Frontal cortex (tissue), 4 donors: Measurements from ENCODE around the gene SLC4A3. TPM values are rescaled to one million over a fixed set of nuclear protein-coding genes. Genes with fewer than 3 reads are reported as not detected.
"Not testable (repeated sequence)": the region's sequence is repeated elsewhere in the genome, so short reads cannot be mapped to it uniquely, and the experiment has no call there.

ENCODE experiments used
- DNase-seq, 2 donors: peaks; one replicate each; pipeline ENCODE4 v3.0.0; 2012; ENCODE audit warnings: low spot score in 2 of 2
- FAIRE-seq: peaks from 2 replicates; lab custom pipeline; 2012; peaks lifted over from hg19 to GRCh38; lab: Jason Lieb, UNC
- total RNA-seq: library from RNA; depleted of rRNA; stranded (reverse); fragments of >200 nt; gene quantifications from one replicate; pipeline ENCODE4 v1.2.3, GENCODE V29; 2014
- donor health status: control.
- donor health status: control.
- donor health status: control.

SLC4A3 gene
- total RNA-seq, 1 donor from 2014 or later: 31.8 TPM

DNA sequence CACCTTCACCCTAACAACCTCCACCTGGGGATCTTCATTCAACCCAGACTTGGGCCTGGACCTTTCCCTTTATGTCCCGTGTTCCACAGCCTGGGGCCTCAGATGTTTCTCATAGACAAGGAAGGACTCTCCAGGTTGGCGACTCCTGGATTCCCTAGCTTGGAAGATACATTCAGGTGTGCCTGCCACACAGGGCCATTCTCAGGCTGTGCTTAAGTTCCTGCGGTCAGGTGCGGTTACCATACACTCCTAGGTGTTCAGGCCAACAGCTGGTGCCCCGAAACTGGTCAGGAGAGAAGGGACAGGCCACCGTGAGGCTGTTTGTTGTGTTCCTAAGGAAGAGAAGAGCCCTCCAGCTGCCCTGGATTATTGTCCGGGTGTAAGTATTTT, 15.6 kb downstream of the SLC4A3 start:
- DNase-seq (no peak), FAIRE-seq (no peak)

DNA sequence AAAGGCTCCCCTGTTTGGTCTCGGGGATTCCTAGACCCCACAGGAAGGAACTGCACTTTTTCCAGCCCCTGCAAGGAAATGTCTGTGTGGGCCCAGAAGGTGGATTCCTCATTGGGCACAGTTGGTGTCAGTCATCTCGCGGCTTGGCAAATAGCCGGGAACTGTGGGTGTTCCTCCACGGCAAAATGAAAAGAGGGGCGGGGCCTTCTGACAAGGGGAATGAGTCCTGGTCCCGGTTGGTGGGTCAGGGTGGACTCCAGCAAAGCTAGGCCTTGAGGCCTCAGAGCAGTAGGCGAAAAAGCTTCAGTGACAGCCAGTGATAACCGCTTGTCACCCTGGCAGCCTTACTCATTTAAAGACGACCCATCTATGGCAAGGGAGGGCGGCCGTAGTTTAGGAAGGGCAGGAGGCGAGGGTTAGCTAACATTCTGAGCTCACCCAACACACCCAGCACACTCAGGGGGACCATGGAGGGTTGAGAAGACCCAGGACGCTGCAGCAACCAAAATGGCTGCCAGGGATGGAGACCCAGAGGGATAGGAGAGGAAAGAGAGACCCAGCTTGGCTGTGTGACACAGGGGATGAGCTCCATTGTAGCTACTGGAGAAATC, 16.5 kb downstream of the SLC4A3 start:
- DNase-seq: no peak
- no peak for FAIRE-seq

- no peak for FAIRE-seq
- no peak for DNase-seq
These were observed 17.5 kb downstream of the SLC4A3 start for GRCh38 chr2:219644801-219645480.

- no peak for DNase-seq
- no peak for FAIRE-seq
These were observed 18.4 kb downstream of the SLC4A3 start for GRCh38 chr2:219645631-219646527.

- FAIRE-seq (no peak), DNase-seq (no peak)
These were observed 20.7 kb downstream of the SLC4A3 start for GRCh38 chr2:219648176-219648575.

DNA sequence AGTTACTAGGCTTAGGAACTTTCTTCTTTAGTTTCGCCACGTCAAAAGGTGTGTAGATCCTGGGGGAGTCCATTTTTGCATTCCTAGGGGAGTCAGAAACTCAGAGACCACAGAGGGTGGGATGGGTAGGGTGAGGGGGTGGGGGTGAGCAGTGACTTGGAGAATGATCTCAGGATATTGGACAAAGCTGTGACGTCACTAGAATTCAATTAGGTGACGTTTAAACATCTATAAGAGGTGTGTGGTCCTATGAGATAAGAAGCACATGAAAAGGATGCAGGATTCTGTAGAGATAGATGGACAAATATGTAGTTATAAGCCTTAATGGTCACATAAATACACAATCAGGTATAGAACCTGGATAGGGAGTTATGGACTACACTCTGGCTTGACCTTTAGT, 21.5 kb downstream of the SLC4A3 start:
- FAIRE-seq (no peak), DNase-seq (no peak)

DNA sequence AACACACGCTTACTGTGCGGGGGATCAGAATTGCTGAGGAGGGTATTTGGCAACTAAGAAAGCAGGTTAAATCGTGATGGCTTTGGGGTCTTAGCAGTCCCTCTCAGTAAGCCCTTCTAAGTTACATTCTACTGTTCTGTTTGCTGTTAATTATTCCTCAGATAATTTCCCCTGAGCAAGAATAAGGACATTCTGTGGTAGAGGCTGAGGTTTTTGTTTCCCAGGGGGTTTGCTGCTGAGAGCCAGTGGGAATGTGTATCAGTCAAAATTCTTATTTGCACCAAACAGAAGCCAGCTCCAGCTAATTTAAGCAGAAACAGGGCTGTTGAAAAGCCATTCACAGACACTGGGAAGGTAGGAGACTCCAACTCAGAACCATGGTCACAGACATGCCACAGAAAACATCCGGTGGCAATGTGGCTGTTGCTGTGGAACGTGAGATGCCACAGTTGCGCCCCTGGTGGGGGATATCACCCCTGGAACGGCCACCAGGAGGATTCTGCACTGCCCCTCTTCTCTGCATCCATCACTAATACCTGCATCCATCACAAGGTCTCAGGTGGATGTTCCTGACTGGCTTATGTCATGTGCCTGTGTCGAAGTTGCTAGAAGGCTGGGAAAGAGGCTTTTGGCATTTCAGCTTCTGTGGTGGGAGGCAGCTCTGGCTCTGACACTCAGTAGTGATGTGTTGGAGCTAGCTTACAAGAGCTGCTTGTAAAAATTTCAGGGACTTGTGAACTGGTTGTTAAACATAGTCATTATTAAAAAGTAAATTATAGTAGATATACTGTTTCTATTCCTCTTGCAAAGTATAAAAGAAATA, 23.2 kb downstream of the SLC4A3 start:
- FAIRE-seq: no peak

GRCh38 chr2:219651656-219652055, 24.2 kb downstream of the SLC4A3 start:
- not testable (repeated sequence) for FAIRE-seq, DNase-seq

More for the DNA sequence above, 23.2 kb downstream of the SLC4A3 start:
- DNase-seq: no peak

DNA sequence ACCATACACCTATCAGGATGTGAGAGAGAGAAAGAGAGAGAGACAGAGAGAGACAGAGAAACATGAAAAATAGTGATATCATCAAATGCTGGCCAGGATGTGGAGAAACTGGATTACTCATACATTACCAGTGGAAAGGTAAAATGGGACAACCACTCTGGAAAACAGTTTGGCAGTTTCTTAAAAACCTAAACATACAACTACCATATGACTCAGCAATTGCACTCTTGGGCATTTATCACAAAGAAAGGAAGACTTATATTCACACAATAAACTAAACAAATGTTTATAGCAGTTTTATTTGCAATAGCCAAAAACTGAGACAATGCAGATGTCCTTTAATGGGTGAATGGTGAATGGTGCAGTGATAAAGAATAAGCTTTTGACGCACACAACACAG, 29.1 kb downstream of the SLC4A3 start:
- FAIRE-seq: no peak
- no peak for DNase-seq

DNA sequence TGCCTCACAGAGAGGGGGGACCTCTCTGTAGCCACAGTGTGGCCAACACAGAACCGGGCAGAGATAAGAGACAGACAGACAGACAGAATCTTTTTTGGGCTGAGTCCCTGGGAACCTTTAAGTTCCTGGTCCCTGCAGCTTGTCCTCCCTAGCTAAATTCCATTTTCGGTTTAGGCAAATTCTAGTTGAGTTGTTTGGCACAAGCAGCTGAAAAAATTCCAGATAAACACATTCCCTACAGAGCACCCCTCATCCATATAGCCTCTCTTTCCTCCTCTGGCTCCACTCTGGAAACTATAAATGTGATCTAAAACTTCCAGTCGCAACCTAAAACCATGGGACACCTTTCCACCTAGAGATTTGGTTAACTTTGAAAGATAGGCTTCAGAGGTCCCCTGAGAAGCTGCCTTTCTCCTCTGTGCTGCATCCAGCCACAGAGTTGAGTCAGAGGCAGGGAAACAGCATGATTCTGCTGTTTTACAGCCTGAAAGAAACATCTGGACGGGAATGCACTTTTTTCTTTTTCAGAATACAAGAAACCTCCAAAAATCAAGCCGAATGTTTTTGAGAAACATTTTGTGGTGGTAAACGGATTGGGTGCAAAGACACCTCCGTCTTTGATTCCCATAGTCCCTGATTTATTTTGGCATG, 30.9 kb downstream of the SLC4A3 start:
- FAIRE-seq (no peak), DNase-seq (no peak)

DNA sequence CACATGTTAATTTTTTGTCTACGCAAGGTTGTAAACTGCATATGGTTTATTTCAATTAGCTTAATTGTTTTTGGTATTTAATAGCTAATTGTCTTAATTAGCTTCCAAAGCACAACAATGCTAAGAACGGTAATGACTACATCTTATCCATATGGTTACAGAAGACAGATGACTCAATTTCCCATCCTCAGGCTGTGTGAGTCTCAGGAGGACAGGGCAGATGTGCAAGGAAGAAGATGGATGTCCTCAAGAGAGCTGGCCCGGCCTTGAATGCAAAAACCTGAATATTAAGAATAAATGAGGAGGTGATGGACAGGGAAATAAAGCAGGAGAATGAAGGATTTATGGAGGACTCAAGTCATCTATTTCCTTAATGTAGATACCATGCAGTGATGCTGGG, 31.4 kb downstream of the SLC4A3 start:
- FAIRE-seq: no peak
- DNase-seq: no peak

DNA sequence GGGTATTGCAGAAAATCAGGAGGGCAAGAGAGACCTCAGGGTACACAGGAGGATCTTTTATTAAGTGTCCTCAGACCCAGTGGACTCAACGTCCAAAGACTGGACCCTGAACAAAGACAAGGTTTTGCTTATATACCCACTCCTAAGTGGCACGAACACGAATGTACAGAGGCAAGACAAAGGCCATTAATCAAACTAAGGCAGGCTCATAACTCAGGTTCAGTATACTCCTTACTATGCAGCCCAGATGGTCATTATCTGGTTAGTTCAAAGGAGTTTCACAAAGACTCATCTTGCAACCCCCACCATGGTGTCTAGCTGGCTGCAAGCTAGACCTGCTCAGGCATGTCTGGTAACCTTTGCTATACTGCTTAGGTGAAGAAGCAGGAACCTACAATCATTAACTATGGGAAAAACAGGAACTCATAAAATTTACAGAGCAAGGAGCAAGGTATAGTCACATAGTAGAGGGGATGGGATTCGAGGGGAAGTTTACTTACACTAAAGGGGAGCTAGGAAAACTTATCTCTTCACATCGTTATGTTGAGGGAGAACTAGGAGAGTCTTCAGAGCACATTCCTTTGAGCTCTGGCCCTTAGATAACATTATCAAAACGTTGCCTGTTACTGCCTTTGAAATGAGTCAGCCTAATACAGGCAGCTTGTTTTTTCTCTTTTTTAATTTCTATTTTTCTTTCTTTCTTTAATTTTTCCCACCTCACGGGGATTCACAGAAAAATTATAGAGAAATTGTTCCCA, 33.9 kb downstream of the SLC4A3 start:
- FAIRE-seq (no peak), DNase-seq (no peak)

DNA sequence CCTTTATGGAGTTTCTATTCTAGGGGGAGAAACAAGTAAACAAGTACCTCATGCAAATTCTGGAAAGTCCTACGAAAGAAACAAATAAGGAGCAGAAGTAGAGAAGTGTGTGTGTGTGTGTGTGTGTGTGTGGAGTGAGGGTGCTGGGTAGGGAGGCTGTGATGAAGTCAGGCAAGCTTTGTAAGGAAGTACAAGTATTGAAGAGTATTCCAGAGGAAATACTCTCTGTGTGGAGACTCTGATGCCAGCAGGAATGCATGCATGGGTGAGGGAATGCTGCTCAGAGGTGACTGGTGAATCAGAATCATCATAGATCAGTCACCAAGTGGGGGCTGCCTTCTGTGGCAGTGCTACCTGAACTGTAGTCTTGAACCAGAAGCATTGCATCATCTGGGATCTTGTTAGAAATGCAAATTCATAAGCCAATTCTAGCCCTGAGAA, 34.5 kb downstream of the SLC4A3 start:
- no peak for FAIRE-seq
- no peak for DNase-seq

DNA sequence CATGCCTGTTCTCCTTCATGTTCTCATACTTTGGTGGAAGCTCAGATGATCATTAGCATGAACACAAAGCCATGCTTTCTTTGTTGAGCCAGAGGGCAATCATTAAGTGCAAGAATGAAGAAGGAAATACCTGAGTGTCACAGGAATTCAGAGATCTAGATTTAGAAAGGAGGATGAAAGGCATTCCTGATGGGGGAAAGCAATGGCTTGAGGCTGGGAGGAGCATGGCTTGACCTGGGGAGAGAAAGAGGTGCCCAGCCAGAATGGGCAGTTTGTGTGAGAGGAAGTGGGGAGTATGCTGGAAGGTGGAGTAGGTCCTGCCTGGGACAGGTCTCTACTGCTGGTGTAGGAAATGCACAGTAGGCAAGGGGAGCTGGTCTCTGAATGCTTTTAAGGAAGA, 35.1 kb downstream of the SLC4A3 start:
- DNase-seq (no peak), FAIRE-seq (no peak)

DNA sequence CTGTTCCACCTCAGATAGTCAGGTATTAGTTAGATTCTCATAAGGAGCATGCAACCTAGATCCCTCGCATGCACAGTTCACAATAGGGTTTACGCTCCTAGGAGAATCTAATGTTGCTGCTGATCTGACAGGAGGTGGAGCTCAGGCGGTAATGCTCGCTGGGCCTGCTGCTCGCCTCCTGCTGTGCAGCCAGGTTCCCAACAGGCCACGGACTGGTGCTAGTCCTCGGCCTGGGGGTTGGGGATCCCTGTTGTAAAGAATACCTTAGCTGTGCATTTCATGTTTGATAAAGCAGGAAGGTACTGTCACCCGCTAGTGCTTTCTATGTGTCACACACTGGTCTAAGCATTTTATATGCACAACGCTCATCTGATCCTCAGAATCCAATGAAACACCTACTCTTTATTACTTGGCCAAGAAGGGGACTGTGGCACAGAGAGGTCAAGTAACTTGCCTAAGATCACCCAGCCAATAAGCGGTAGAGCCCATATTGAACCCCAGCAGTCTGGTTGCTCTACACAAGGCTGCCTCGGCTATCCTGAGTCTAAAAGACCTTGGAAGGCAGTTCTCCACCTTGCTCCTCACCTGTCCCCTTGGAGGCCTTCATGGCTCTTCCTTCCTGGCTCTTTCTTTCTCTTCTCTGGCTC, 35.8 kb downstream of the SLC4A3 start:
- FAIRE-seq (no peak), DNase-seq (no peak)

DNA sequence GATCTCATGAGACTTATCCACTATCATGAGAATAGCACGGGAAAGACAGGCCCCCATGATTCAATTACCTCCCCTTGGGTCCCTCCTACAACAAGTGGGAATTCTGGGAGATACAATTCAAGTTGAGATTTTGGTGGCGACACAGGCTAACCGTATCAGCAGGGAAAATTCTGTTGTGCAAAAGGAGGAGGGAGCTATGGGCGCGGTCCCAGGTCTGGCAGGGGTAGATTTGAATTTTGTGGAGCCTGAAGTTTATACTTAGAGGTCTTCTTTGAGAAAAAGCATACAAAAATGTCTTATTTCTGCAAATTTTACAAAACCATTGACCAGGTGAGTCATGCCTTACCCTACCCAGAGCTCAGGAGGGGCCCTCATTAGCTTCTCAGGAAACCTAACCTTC, 36.6 kb downstream of the SLC4A3 start:
- FAIRE-seq (no peak), DNase-seq (no peak)

DNA sequence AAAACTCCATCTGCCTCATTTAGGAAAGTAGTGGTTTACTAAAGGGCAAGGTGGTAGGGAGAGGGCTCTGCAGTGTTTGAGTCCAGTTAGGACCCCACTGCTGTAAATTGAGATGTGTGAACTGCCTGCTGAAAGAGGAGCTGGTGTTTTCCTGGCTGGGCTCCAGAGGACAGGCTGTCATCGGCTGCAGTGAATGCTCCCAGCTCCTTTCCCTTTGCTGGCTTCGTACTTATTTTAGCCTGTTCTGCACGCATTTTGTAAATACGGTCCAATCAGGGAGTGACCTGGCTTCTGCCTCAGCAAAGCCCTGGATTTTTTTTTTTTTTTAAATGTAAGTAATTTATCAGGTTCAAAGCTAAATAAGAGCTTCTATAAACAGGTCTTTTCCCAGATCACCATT, 37.5 kb downstream of the SLC4A3 start:
- no peak for FAIRE-seq
- no peak for DNase-seq

DNA sequence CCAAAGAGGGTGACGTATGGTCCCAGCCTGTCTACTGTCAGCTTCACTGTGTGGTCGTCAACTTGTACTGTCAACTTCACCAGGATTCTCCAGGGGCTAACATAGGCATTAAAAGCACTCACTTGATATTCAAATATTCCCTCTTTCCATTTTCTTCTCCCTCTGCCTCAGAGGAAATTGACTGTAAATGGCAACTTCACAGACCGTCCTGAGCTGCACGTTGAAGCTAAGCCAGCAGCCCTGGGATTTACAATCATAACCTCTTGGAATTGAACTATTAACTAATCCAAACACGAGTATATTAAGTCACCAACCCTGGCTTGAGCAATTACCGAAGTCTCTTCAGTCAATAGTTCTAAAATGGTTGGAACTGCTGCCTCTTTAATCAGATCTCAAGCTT, 38.5 kb downstream of the SLC4A3 start:
- no peak for DNase-seq
- no peak for FAIRE-seq
